Putamen (tissue), 1 donor: ENCODE results near the gene ABHD2.
"Not testable (repeated sequence)": the region's sequence is repeated elsewhere in the genome, so short reads cannot be mapped to it uniquely, and the experiment has no call there.

ENCODE experiments used
- DNase-seq: peaks from one replicate; pipeline ENCODE4 v3.0.0-alpha.2; 2016; ENCODE audit warnings: low spot score

Gene ABHD2

GRCh38 chr15:89075101-89075640 is 13.1 kb upstream of the ABHD2 start:
- DNase-seq, result no peak

- no peak for DNase-seq
Observed at GRCh38 chr15:89075846-89076245, 12.4 kb upstream of the ABHD2 start.

GRCh38 chr15:89077750-89078149 is 10.5 kb upstream of the ABHD2 start:
- no peak for DNase-seq

GRCh38 chr15:89078851-89079810 is 9.1 kb upstream of the ABHD2 start:
- DNase-seq, result no peak

- DNase-seq, result no peak
Observed at GRCh38 chr15:89081878-89082277, 6.4 kb upstream of the ABHD2 start.

GRCh38 chr15:89083246-89083645 is 5.0 kb upstream of the ABHD2 start:
- no peak for DNase-seq

GRCh38 chr15:89085289-89085926 is 2.8 kb upstream of the ABHD2 start:
- DNase-seq, result no peak

- not testable (repeated sequence) for DNase-seq
Observed at GRCh38 chr15:89085933-89086332, 2.3 kb upstream of the ABHD2 start.

- DNase-seq, result not testable (repeated sequence)
Observed at GRCh38 chr15:89086390-89086789, 1.9 kb upstream of the ABHD2 start.

GRCh38 chr15:89087161-89087829 is 961 bp upstream of the ABHD2 start:
- DNase-seq, result no peak

GRCh38 chr15:89088605-89089315 is 504 bp downstream of the ABHD2 start:
- no peak for DNase-seq

- no peak for DNase-seq
Observed at GRCh38 chr15:89089316-89090230, 1.3 kb downstream of the ABHD2 start.

GRCh38 chr15:89090791-89091626 is 2.8 kb downstream of the ABHD2 start:
- DNase-seq, result no peak

GRCh38 chr15:89091627-89092220 is 3.5 kb downstream of the ABHD2 start:
- DNase-seq, result no peak

GRCh38 chr15:89093509-89093908 is 5.3 kb downstream of the ABHD2 start:
- DNase-seq, result no peak

- no peak for DNase-seq
Observed at GRCh38 chr15:89095073-89095472, 6.8 kb downstream of the ABHD2 start.

GRCh38 chr15:89095556-89095955 is 7.3 kb downstream of the ABHD2 start:
- DNase-seq, result no peak

- DNase-seq, result no peak
Observed at GRCh38 chr15:89096664-89097063, 8.4 kb downstream of the ABHD2 start.

- DNase-seq, result no peak
Observed at GRCh38 chr15:89097313-89097712, 9.1 kb downstream of the ABHD2 start.
